H1 (cell line): Measurements from ENCODE around the gene STAC2. TPM values are rescaled to one million over a fixed set of nuclear protein-coding genes. Genes with fewer than 3 reads are reported as not detected.

Source experiments
- ATF2 ChIP-seq: IDR thresholded peaks from 2 replicates; pipeline ENCODE4 v1.6.1; 2012; ENCODE audit warnings: low read length, inconsistent platforms
- ATF3 ChIP-seq: IDR thresholded peaks from 2 replicates; pipeline ENCODE4 v1.6.1; 2011; ENCODE audit warnings: low read depth, mild to moderate bottlenecking, low read length; ENCODE audit not compliant: insufficient read depth
- CHD7 ChIP-seq: fragments of 300-600 bp; sonication (generic); IDR thresholded peaks from 2 replicates; pipeline ENCODE4 v1.7.1; 2012; ENCODE audit warnings: low read length, moderate library complexity, mild to moderate bottlenecking, inconsistent platforms; ENCODE audit not compliant: insufficient replicate concordance
- E2F6 ChIP-seq: IDR thresholded peaks from 2 replicates; pipeline ENCODE4 v1.6.1; 2012; ENCODE audit warnings: inconsistent platforms
- JUND ChIP-seq: IDR thresholded peaks from 2 replicates; pipeline ENCODE4 v1.6.1; 2011; ENCODE audit warnings: mild to moderate bottlenecking, improper control_type of control experiment, low read length
- RBBP5 ChIP-seq: IDR thresholded peaks from 2 replicates; pipeline ENCODE4 v1.7.1; 2012; ENCODE audit warnings: low read depth, mild to moderate bottlenecking, inconsistent platforms, low read length, moderate library complexity, borderline replicate concordance
- RNF2 ChIP-seq: fragments of 200-900, 300-1000 bp; sonication (generic); IDR thresholded peaks from 2 replicates; pipeline ENCODE4 v1.7.1; 2016; ENCODE audit warnings: borderline replicate concordance, low read depth, mild to moderate bottlenecking, antibody characterized with exemption, low read length; ENCODE audit not compliant: poor library complexity, severe bottlenecking; ENCODE audit errors: missing control alignments
- polyA plus RNA-seq, 7 experiments: library from polyadenylated mRNA; depleted of rRNA in 3 of 7; stranded (reverse) in 5 of 7; unstranded in 2 of 7; fragments of >200 nt in 5 of 7; fragments of 200-250 nt in 2 of 7; gene quantifications; 1 replicate in 5 of 7; 2 replicates in 1 of 7; 4 replicates in 1 of 7; pipeline versions ENCODE4 v1.2.1 to v1.2.3, GENCODE V29; 2011 to 2013; ENCODE audit warnings: missing spikeins in 2 of 7, mixed read lengths in 2 of 7
- total RNA-seq: library from RNA; stranded (reverse); fragmentation: NEBNext Ultra II Directional; extraction: Animal tissue kit (Norgen Biotek cat#: 25700); gene quantifications from 2 replicates; pipeline ENCODE4 v1.2.1, GENCODE V29; 2021

Gene STAC2
- total and polyA plus RNA-seq, 2 of the 8 experiments (the other 6 are each of a cell fraction or from before 2014, with no cell fraction given) = 1.5 to 6.0 TPM

- TF ChIP-seq ATF3 = no peak
- TF ChIP-seq ATF2 = no peak
- TF ChIP-seq CHD7 = no peak
- no peak for TF ChIP-seq JUND
- TF ChIP-seq RNF2 = no peak
- no peak for TF ChIP-seq RBBP5
- no peak for TF ChIP-seq E2F6
Observed at GRCh38 chr17:39208893-39209292, 16.9 kb downstream of the STAC2 start (continued).
